Measurements from ENCODE around the gene EEA1. TPM values are rescaled to one million over a fixed set of nuclear protein-coding genes. Genes with fewer than 3 reads are reported as not detected.

EEA1 gene
- total RNA-seq, 1 experiment from 2014 or later = 10.0 TPM

DNA sequence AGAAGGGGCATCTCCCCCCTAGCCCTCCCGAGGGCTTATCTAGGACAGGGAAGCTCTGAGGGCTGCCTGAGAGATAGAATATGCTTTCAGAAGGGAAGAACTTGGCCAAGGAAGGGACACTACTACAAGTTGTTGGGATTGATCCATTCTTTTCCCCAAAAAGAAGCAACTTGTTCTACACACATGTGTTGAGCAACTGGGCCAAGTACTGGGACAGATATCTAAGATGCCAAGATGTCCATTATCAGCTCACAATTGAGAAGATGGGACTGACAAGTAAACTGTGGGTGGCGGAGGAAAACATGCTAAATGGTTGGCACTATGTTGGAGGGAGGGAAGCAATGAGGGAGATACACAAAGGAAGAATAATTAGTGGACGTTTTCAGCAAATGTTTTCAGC lies 195.4 kb downstream of the EEA1 start:
- no peak for DNase-seq (ENCODE audit: low spot score)
- in situ Hi-C loops (cut with HindIII; ENCODE audit: low sequenced_read_pairs) = no loop called here

DNA sequence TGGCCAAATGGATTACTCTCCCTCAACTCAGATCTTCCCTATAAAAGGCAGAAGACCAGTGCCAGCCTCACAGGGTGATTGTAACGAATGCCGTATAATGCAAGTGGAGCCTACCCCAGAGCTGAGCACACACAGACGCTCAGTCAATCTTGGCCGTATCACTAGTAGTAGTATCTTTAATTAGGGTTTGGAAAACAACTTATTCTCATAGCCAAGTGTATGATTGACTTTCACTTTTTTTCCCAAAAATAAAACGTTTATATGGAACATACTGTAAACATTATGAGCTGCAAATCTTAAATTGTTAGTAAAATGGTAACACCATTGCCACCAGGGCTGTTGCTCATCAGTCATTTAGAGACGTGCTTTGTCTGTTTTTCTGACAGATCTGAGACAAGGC lies 195.9 kb downstream of the EEA1 start:
- DNase-seq (ENCODE audit: low spot score) = no peak
- in situ Hi-C loops (cut with HindIII; ENCODE audit: low sequenced_read_pairs) = no loop called here

DNA sequence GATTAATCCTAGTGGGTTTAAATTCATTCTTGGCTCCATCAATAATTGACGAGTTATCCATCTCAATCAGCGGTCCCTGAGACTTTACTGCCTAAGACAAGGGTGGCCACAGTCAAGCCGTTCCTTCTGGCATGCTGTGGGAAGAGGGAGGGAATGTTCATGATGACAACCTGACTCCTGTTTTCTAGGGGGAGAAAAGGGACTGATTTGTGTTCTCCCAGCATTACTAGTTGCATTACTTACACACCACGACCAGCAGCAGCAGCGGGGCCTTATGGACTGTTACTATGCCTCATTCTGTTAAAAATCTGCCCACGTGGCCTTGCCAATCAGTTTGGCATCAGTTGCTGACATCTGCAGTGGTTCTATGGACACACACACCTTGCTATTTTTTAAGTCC lies 196.4 kb downstream of the EEA1 start:
- DNase-seq (ENCODE audit: low spot score) = peak; percentile 26
- in situ Hi-C loops (cut with HindIII; ENCODE audit: low sequenced_read_pairs) = no loop called here

DNA sequence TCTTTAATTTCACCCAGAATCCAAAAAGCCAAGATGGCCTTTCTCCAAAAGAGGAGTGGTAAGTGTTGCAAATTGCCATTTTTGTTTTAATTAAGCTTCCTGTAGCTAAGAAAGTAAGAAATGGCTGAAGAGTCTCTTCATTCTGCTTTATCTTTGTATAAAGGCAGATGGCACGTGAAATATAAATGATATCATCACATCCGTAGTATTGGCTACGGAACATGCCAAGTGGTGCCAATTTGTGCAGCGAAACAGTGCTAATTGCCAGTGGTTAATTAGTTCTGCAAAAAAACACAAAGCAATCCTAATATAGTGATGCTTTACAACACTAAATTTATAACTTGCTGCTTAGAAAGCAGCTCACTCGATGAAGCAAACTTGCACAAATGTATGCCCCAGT lies 196.9 kb downstream of the EEA1 start:
- in situ Hi-C loops (cut with HindIII; ENCODE audit: low sequenced_read_pairs) = no loop called here

DNA sequence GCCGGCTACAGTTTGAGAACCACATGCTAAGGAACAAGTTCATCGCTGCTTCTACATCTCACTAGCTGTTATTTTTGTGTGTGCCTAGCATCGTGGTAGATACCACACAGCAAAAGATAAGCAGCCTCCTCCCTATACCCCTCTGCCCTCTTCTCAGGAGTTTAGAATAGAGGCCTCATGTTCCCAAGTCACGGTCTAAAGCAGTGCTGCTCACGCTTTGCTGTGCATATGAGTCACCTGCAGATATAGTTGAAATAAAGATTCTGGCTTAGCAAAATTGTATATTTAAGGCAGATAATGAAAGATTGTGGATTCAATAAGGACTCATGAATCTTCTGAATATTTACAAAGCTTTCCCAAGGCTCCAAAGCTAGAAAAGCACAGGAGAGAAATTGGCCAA lies 198.3 kb downstream of the EEA1 start:
- in situ Hi-C loops (cut with HindIII; ENCODE audit: low sequenced_read_pairs) = no loop called here
- DNase-seq (ENCODE audit: low spot score) = no peak

More for the DNA sequence above, 196.9 kb downstream of the EEA1 start:
- DNase-seq (ENCODE audit: low spot score) = peak; percentile 36

DNA sequence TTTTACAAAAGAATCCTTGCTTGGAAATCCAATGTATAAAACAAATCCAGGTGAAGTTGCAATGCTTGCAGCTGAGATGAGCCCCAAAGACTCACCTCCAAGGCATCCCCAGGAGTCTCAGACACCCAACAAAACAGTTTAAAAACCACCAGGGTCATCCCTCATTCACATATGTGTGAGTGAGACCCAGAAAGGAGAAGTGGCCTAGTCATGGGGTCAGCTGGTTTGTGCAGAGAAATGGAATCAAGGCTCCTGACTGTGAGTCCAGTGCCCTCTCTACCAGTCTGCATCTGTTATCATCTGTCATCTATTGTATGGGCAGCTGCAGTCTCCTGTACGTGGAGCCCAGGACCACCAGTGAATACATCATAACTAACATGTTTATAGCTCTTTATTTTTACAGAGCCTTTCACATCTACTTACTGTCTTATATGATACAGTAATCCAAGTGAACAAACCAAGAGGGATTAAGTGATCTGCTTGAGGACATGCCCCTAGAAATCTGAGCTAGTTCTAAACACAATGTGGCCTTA lies 199.3 kb downstream of the EEA1 start:
- in situ Hi-C loops (cut with HindIII; ENCODE audit: low sequenced_read_pairs) = no loop called here
- no peak for DNase-seq (ENCODE audit: low spot score)

DNA sequence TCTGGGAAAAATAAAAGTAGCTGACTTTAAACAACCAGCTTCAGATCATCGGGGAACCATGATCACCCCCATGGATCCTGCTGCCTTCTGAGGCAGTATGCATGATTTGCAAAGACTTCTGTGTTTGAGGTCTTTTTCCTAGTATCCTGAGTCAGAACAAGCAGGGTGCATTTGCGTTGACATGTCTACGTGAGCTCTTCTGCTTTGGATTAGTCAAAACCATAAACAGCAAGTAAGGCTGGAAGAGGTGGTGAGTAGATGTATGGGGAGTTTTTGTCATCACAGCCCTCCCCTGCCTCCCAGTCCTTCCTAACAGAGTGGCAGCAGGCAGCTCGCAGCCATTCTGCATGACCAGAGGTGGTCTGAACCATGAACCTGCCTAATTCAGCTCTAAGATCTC lies 202.2 kb downstream of the EEA1 start:
- in situ Hi-C loops (cut with HindIII; ENCODE audit: low sequenced_read_pairs) = no loop called here

DNA sequence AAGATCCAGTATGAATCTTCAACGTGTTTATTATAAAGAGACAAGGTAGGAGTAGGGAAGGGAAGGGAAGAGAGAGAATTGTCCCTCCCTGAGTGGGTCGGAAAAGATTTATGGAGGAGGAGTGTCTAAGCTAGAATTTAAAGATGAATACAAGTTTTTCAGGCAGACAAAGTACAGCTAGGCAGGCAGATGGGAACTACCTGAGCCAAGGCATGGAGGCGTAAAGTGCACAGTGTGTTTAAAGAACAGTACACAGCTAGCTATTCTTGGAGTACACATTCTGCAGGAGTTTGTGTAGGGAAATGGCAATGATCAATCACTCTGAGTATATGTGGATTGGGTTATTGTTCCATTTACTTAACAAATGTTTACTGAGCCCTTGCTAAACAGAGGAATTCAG lies 206.2 kb downstream of the EEA1 start:
- peak; percentile 35 for DNase-seq (ENCODE audit: low spot score)
- in situ Hi-C loops (cut with HindIII; ENCODE audit: low sequenced_read_pairs) = no loop called here

More for the DNA sequence above, 202.2 kb downstream of the EEA1 start:
- DNase-seq (ENCODE audit: low spot score) = no peak

DNA sequence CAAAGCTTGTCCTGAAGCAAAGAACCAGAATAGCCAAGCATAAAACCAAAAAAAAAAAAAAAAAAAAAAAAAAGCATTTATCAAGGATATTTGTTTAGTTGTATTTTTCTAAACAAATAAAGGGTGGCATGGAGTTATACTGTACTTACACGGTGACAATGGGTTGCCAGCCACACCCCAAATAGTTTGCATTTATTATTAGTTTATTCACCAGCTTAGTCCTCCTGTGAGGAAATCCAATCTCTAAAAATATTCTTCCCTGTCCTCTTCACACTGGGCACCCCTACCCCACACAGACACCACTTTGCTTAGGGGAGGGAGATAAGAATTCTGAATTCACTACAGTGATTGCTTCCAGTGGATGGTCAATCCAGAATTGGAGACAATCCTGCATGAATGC lies 207.4 kb downstream of the EEA1 start:
- in situ Hi-C loops (cut with HindIII; ENCODE audit: low sequenced_read_pairs) = no loop called here
- DNase-seq (ENCODE audit: low spot score) = no peak

DNA sequence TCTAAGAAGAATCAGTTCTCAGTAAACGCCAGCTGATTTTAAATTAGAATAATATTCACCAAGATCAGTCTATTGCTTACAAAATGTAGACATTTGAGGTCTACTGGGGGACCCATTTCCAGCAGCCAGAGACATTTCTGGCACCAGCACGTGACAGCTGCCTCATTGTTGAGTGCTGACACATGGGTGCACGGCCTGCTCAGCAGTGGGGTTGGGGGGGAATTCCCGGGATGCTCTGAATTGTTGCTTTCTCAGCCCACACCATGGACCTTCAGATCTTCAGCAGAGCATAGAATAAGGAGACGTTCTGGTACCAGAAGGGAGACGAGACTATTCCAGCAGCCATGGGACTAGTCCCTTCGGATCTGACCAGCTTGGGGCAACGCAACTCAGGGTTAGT lies 208.0 kb downstream of the EEA1 start:
- DNase-seq (ENCODE audit: low spot score) = no peak

More for the DNA sequence above, 208.0 kb downstream of the EEA1 start:
- in situ Hi-C loops (cut with HindIII; ENCODE audit: low sequenced_read_pairs) = no loop called here

Other genes starting within 250 kb of the EEA1 start
- not detected in 2 replicates for gene PLEKHG7, start 226.3 kb downstream of the EEA1 start, total RNA-seq (2014; rRNA removed; shearing (Covaris generic))